Liver (tissue), 9 donors: ENCODE results near the gene MID1. TPM values are rescaled to one million over a fixed set of nuclear protein-coding genes. Genes with fewer than 3 reads are reported as not detected.
"Not testable (repeated sequence)": the region's sequence is repeated elsewhere in the genome, so short reads cannot be mapped to it uniquely, and the experiment has no call there.

Experiments used
- DNase-seq: peaks from one replicate; pipeline ENCODE4 v3.0.0-alpha.2; 2017; ENCODE audit warnings: low spot score
- H3K27ac ChIP-seq, 2 donors: one replicate each; pipeline ENCODE4 v1.7.0; 2013; ENCODE audit warnings: inconsistent platforms in 2 of 2, low read length in 2 of 2, control low read depth in 1 of 2, low read depth in 1 of 2, mild to moderate bottlenecking in 1 of 2
- H3K27me3 ChIP-seq, 4 donors: one replicate each; pipeline versions ENCODE4 v1.6.1 to v1.7.0; 2013; ENCODE audit warnings: low read length in 3 of 4, inconsistent platforms in 1 of 4, mild to moderate bottlenecking in 1 of 4, moderate library complexity in 1 of 4; ENCODE audit not compliant: control insufficient read depth in 4 of 4, insufficient read depth in 4 of 4
- H3K36me3 ChIP-seq, 4 donors: one replicate each; pipeline versions ENCODE4 v1.6.1 to v1.7.0; 2013; ENCODE audit warnings: low read length in 3 of 4, mild to moderate bottlenecking in 3 of 4, low read depth in 1 of 4, moderate library complexity in 1 of 4; ENCODE audit not compliant: control insufficient read depth in 4 of 4, insufficient read depth in 3 of 4
- H3K4me1 ChIP-seq, 4 donors: one replicate each; pipeline versions ENCODE4 v1.6.1 to v1.7.0; 2013; ENCODE audit warnings: low read length in 3 of 4, mild to moderate bottlenecking in 3 of 4, moderate library complexity in 1 of 4; ENCODE audit not compliant: control insufficient read depth in 4 of 4, insufficient read depth in 4 of 4
- H3K4me3 ChIP-seq, 3 donors: one replicate each; pipeline versions ENCODE4 v1.6.1 to v1.7.0; 2013; ENCODE audit warnings: low read length in 3 of 3, control low read depth in 1 of 3, low read depth in 1 of 3, mild to moderate bottlenecking in 1 of 3
- H3K9ac ChIP-seq, 2 donors: one replicate each; pipeline ENCODE4 v1.7.0; 2013; ENCODE audit warnings: low read length in 2 of 2, mild to moderate bottlenecking in 2 of 2, moderate library complexity in 2 of 2, control low read depth in 1 of 2, low read depth in 1 of 2
- H3K9me3 ChIP-seq, 4 donors: one replicate each; pipeline versions ENCODE4 v1.6.1 to v1.7.0; 2013; ENCODE audit warnings: low read length in 3 of 4; ENCODE audit not compliant: control insufficient read depth in 4 of 4
- ATF3 ChIP-seq: IDR thresholded peaks from 2 replicates; pipeline ENCODE4 v1.6.1; 2016; ENCODE audit warnings: antibody characterized with exemption
- EGR1 ChIP-seq, 2 donors: IDR thresholded peaks; 2 replicates each; pipeline ENCODE4 v1.6.1; 2016 to 2018; ENCODE audit warnings: antibody characterized with exemption in 2 of 2, low read depth in 2 of 2
- FOXA1 ChIP-seq: IDR thresholded peaks from 2 replicates; pipeline ENCODE4 v1.6.1; 2016; ENCODE audit warnings: antibody characterized with exemption
- FOXA2 ChIP-seq: IDR thresholded peaks from 2 replicates; pipeline ENCODE4 v1.6.1; 2016; ENCODE audit warnings: antibody characterized with exemption
- GABPA ChIP-seq, 2 donors: IDR thresholded peaks in 1 of 2; conservative IDR thresholded peaks in 1 of 2; 2 replicates each; pipeline ENCODE4 v1.6.1; 2016; ENCODE audit warnings: antibody characterized with exemption in 2 of 2, mild to moderate bottlenecking in 1 of 2, moderate library complexity in 1 of 2
- HNF4A ChIP-seq, 2 donors: conservative IDR thresholded peaks; 2 replicates each; pipeline ENCODE4 v1.6.1; 2016; ENCODE audit warnings: antibody characterized with exemption in 2 of 2, mild to moderate bottlenecking in 2 of 2
- HNF4G ChIP-seq: IDR thresholded peaks from 2 replicates; pipeline ENCODE4 v1.6.1; 2016; ENCODE audit warnings: antibody characterized with exemption
- JUND ChIP-seq, 2 donors: IDR thresholded peaks; 2 replicates each; pipeline ENCODE4 v1.6.1; 2016; ENCODE audit warnings: antibody characterized with exemption in 2 of 2
- NR2F2 ChIP-seq: IDR thresholded peaks from 2 replicates; pipeline ENCODE4 v1.6.1; 2016; ENCODE audit warnings: antibody characterized with exemption
- RAD21 ChIP-seq, 2 donors: IDR thresholded peaks; 2 replicates each; pipeline ENCODE4 v1.6.1; 2016; ENCODE audit warnings: antibody characterized with exemption in 2 of 2, mild to moderate bottlenecking in 2 of 2
- REST ChIP-seq: IDR thresholded peaks from 2 replicates; pipeline ENCODE4 v1.6.1; 2016; ENCODE audit warnings: antibody characterized with exemption, mild to moderate bottlenecking
- RXRA ChIP-seq, 2 donors: IDR thresholded peaks; 2 replicates each; pipeline ENCODE4 v1.6.1; 2017 to 2018; ENCODE audit warnings: antibody characterized with exemption in 2 of 2, mild to moderate bottlenecking in 1 of 2
- SP1 ChIP-seq: IDR thresholded peaks from 2 replicates; pipeline ENCODE4 v1.6.1; 2018; ENCODE audit warnings: antibody characterized with exemption, mild to moderate bottlenecking
- TAF1 ChIP-seq: conservative IDR thresholded peaks from 2 replicates; pipeline ENCODE4 v1.6.1; 2016; ENCODE audit warnings: antibody characterized with exemption, mild to moderate bottlenecking
- YY1 ChIP-seq: IDR thresholded peaks from 2 replicates; pipeline ENCODE4 v1.6.1; 2016; ENCODE audit warnings: antibody characterized with exemption, mild to moderate bottlenecking
- WGBS: extraction: QIAGEN DNeasy Blood & Tissue Kit; methylation state at CpG from one replicate; pipeline ENCODE4 v1.1.7; 2013; 5-methylcytosine and 5-hydroxymethylcytosine counted together
- polyA plus RNA-seq, 2 donors: library from polyadenylated mRNA; stranded (reverse) in 1 of 2; unstranded in 1 of 2; fragments of 200-250 nt in 1 of 2; fragments of >200 nt in 1 of 2; fragmentation: Nextera tagmentation in 1 of 2; extraction: Ambion mirVana in 1 of 2; gene quantifications; one replicate each; pipeline versions ENCODE4 v1.2.1 to v1.2.3, GENCODE V29; 2013 to 2015
- total RNA-seq, 2 donors: library from RNA; depleted of rRNA; stranded (reverse); fragments of >200 nt; gene quantifications; one replicate each; pipeline ENCODE4 v1.2.3, GENCODE V29; 2014
- TF ChIP-seq, protein P1 (sequence below): fragments of 150-350 bp; IDR thresholded peaks from 2 replicates; pipeline ENCODE4 v1.5.1; 2017; ENCODE audit warnings: improper control_type of control experiment, low read depth, low read length; ENCODE audit not compliant: missing input control
- TF ChIP-seq, protein P2 (sequence below): IDR thresholded peaks from 2 replicates; pipeline ENCODE4 v1.6.1; 2016; ENCODE audit warnings: antibody characterized with exemption
- TF ChIP-seq, protein P3 (sequence below): IDR thresholded peaks from 2 replicates; pipeline ENCODE4 v1.6.1; 2016; ENCODE audit warnings: antibody characterized with exemption
- donor health status: healthy.
- donor health status: healthy.
- donor health status: healthy.
- donor health status: healthy.
- donor health status: healthy.

Gene MID1
- total and polyA plus RNA-seq, 4 donors: 1.8 to 7.9 (median 4.2) TPM

DNA sequence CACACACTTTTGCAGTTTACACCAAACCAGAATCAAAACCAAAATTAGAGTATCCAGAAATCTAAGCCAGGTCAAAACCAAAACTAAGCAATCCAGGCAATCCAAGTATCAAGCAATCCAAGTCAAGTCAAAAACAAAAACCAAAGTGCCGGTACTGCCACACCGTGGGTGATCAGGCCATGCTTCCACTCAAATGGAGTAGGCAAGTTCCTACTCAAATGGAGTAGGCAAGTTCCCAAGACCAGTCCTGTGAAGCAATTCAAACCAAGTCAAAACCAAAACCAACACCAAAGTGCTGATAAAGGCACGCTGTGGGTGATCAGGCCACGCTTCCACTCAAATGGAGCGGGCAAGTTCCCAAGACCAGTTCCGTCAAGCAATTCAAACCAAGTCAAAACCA, 31.3 kb downstream of the MID1 start (continued):
- TF ChIP-seq TAF1: no peak

DNA sequence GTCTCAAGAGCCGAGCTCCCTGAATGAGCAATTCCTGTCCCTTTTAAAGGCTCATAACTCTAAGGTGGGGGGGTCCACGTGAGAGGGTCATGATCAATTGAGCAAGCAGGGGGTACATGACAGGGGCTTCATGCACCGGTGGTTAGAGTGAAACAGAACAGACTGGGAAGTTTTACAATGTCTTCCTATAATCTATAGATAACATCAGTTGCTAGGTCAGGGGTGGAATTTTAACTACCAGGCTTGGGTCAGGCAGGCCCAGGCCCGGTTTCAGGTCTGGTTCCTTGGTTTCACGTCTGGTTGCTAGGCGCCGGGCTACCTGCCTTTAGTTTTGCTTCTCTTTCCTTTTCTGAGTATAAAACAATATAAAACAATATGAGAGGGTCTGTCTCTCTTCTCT, 35.5 kb downstream of the MID1 start:
- H3K4me1 ChIP-seq, H3K36me3 ChIP-seq, DNase-seq, H3K27me3 ChIP-seq, H3K9me3 ChIP-seq, H3K9ac ChIP-seq, H3K27ac ChIP-seq, H3K4me3 ChIP-seq: not testable (repeated sequence)
- WGBS: 92% methylated on average over 7 of the region's 7 CpGs

- Histone ChIP-seq H3K36me3 (no peaks in the 10 kb centered on the region), H3K27me3 (no peaks in the 10 kb centered on the region), H3K4me1 (no peaks in the 10 kb centered on the region), H3K9ac (no peak overlapping the region), H3K9me3 (no peaks in the 10 kb centered on the region), H3K27ac (no peak overlapping the region), H3K4me3 (no peak overlapping the region)
- no peak for TF ChIP-seq GABPA (IDR thresholded peaks at IDR 0.05 in 1 of 2, conservative IDR thresholded peaks at IDR 0.05 in 1 of 2)
- no peak for TF ChIP-seq NR2F2
- DNase-seq: no peak
These were observed 37.4 kb downstream of the MID1 start for GRCh38 chrX:10582945-10583344.

GRCh38 chrX:10582215-10582733, 38.1 kb downstream of the MID1 start:
- Histone ChIP-seq H3K27ac (no peak overlapping the region), H3K27me3 (no peaks in the 10 kb centered on the region), H3K4me3 (no peak overlapping the region), H3K9ac (no peak overlapping the region), H3K4me1 (no peaks in the 10 kb centered on the region), H3K9me3 (no peaks in the 10 kb centered on the region), H3K36me3 (no peaks in the 10 kb centered on the region)
- no peak for TF ChIP-seq FOXA1
- TF ChIP-seq RXRA (IDR thresholded peaks at IDR 0.05): peak; percentile 52 to 66
- no peak for TF ChIP-seq NR2F2
- no peak for TF ChIP-seq HNF4G
- TF ChIP-seq, protein P1, sequence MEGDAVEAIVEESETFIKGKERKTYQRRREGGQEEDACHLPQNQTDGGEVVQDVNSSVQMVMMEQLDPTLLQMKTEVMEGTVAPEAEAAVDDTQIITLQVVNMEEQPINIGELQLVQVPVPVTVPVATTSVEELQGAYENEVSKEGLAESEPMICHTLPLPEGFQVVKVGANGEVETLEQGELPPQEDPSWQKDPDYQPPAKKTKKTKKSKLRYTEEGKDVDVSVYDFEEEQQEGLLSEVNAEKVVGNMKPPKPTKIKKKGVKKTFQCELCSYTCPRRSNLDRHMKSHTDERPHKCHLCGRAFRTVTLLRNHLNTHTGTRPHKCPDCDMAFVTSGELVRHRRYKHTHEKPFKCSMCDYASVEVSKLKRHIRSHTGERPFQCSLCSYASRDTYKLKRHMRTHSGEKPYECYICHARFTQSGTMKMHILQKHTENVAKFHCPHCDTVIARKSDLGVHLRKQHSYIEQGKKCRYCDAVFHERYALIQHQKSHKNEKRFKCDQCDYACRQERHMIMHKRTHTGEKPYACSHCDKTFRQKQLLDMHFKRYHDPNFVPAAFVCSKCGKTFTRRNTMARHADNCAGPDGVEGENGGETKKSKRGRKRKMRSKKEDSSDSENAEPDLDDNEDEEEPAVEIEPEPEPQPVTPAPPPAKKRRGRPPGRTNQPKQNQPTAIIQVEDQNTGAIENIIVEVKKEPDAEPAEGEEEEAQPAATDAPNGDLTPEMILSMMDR: no peak
- no peak for TF ChIP-seq TAF1
- TF ChIP-seq YY1: no peak
- TF ChIP-seq FOXA2: no peak
- no peak for TF ChIP-seq GABPA (IDR thresholded peaks at IDR 0.05 in 1 of 2, conservative IDR thresholded peaks at IDR 0.05 in 1 of 2)
- TF ChIP-seq SP1: peak; percentile 57
- TF ChIP-seq JUND (IDR thresholded peaks at IDR 0.05): peak in 1 of 2 donors; percentile 61
- TF ChIP-seq, protein P2, sequence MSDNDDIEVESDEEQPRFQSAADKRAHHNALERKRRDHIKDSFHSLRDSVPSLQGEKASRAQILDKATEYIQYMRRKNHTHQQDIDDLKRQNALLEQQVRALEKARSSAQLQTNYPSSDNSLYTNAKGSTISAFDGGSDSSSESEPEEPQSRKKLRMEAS: no peak
- peak; percentile 58 to 60 for TF ChIP-seq HNF4A (conservative IDR thresholded peaks at IDR 0.05)
- no peak for TF ChIP-seq REST
- TF ChIP-seq, protein P3, sequence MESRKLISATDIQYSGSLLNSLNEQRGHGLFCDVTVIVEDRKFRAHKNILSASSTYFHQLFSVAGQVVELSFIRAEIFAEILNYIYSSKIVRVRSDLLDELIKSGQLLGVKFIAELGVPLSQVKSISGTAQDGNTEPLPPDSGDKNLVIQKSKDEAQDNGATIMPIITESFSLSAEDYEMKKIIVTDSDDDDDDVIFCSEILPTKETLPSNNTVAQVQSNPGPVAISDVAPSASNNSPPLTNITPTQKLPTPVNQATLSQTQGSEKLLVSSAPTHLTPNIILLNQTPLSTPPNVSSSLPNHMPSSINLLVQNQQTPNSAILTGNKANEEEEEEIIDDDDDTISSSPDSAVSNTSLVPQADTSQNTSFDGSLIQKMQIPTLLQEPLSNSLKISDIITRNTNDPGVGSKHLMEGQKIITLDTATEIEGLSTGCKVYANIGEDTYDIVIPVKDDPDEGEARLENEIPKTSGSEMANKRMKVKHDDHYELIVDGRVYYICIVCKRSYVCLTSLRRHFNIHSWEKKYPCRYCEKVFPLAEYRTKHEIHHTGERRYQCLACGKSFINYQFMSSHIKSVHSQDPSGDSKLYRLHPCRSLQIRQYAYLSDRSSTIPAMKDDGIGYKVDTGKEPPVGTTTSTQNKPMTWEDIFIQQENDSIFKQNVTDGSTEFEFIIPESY: no peak
- TF ChIP-seq RAD21 (IDR thresholded peaks at IDR 0.05): peak; percentile 14 to 17
- peak; percentile 39 for TF ChIP-seq ATF3
- TF ChIP-seq EGR1 (IDR thresholded peaks at IDR 0.05; ENCODE audit: low read depth in 2 of 2): peak in 1 of 2 donors; percentile 33
- WGBS: 37% methylated on average over 3 of the region's 3 CpGs
- no peak for DNase-seq
